SK-N-SH treated with all-trans-retinoic acid at 6 μM for 48 hours (cell line): ENCODE measurements around the gene NDRG4.

Experiments used
- ATAC-seq: fragments of 200-7000 bp; cut with Tn5 transposase; 3 replicates; pipeline ENCODE4 v1.9.1; 2020; ENCODE audit warnings: mild to moderate bottlenecking, moderate library complexity
- ARNTL ChIP-seq: fragments of 450-650 bp; formaldehyde crosslinking; IDR thresholded peaks from 2 replicates; pipeline ENCODE4 v1.5.0; 2020; ENCODE audit warnings: low read depth, mild to moderate bottlenecking, moderate library complexity, borderline replicate concordance
- BACH2 ChIP-seq: fragments of 250-450 bp; sonication (Bioruptor Pico); IDR thresholded peaks from 2 replicates; pipeline ENCODE4 v1.9.0; 2021; ENCODE audit warnings: mild to moderate bottlenecking, borderline replicate concordance
- CREB5 ChIP-seq: fragments of 250-450 bp; sonication (Bioruptor Pico); IDR thresholded peaks from 2 replicates; pipeline ENCODE4 v1.5.1; 2020; ENCODE audit warnings: low read depth, mild to moderate bottlenecking, moderate library complexity
- CSDC2 ChIP-seq: fragments of 250-450 bp; sonication (Bioruptor Pico); IDR thresholded peaks from 2 replicates; pipeline ENCODE4 v1.5.0; 2020; ENCODE audit warnings: mild to moderate bottlenecking, moderate library complexity
- CSRNP3 ChIP-seq: fragments of 250-450 bp; sonication (Bioruptor Pico); IDR thresholded peaks from 2 replicates; pipeline ENCODE4 v1.5.1; 2021; ENCODE audit warnings: mild to moderate bottlenecking, moderate library complexity
- ESRRG ChIP-seq: fragments of 250-450 bp; sonication (Bioruptor Pico); IDR thresholded peaks from 2 replicates; pipeline ENCODE4 v1.6.1; 2021; ENCODE audit warnings: mild to moderate bottlenecking
- GLIS3 ChIP-seq: fragments of 250-450 bp; sonication (Bioruptor Pico); IDR thresholded peaks from 2 replicates; pipeline ENCODE4 v1.5.0; 2020; ENCODE audit warnings: mild to moderate bottlenecking, moderate library complexity
- ISL1 ChIP-seq: fragments of 250-450 bp; sonication (Bioruptor Pico); IDR thresholded peaks from 2 replicates; pipeline ENCODE4 v2.1.2; 2022; ENCODE audit warnings: mild to moderate bottlenecking, moderate library complexity
- OSR1 ChIP-seq: fragments of 250-450 bp; sonication (Bioruptor Pico); IDR thresholded peaks from 2 replicates; pipeline ENCODE4 v1.8.0; 2022; ENCODE audit warnings: moderate library complexity, mild to moderate bottlenecking, inconsistent platforms
- POU6F1 ChIP-seq: fragments of 250-450 bp; sonication (Bioruptor Pico); IDR thresholded peaks from 2 replicates; pipeline ENCODE4 v1.8.0; 2021; ENCODE audit warnings: low read depth, mild to moderate bottlenecking, moderate library complexity, borderline replicate concordance
- PPARA ChIP-seq: fragments of 250-450 bp; sonication (Bioruptor Pico); IDR thresholded peaks from 2 replicates; pipeline ENCODE4 v1.5.0; 2020; ENCODE audit warnings: mild to moderate bottlenecking, borderline replicate concordance
- RARB ChIP-seq: fragments of 250-450 bp; sonication (Bioruptor Pico); IDR thresholded peaks from 2 replicates; pipeline ENCODE4 v1.8.0; 2021; ENCODE audit warnings: mild to moderate bottlenecking, moderate library complexity
- SNAI2 ChIP-seq: fragments of 250-450 bp; sonication (Bioruptor Pico); IDR thresholded peaks from 2 replicates; pipeline ENCODE4 v1.5.0; 2020; ENCODE audit warnings: mild to moderate bottlenecking, moderate library complexity
- TCF4 ChIP-seq: fragments of 250-450 bp; sonication (Bioruptor Pico); IDR thresholded peaks from 2 replicates; pipeline ENCODE4 v1.8.0; 2021; ENCODE audit warnings: mild to moderate bottlenecking, moderate library complexity, borderline replicate concordance
- TSHZ2 ChIP-seq: fragments of 250-450 bp; sonication (Bioruptor Pico); IDR thresholded peaks from 2 replicates; pipeline ENCODE4 v1.5.0; 2020; ENCODE audit warnings: mild to moderate bottlenecking, moderate library complexity
- ZC3H10 ChIP-seq: fragments of 250-450 bp; sonication (Bioruptor Pico); IDR thresholded peaks from 2 replicates; pipeline ENCODE4 v1.5.1; 2021; ENCODE audit warnings: mild to moderate bottlenecking, moderate library complexity
- ZNF565 ChIP-seq: fragments of 450-650 bp; formaldehyde crosslinking; conservative IDR thresholded peaks from 2 replicates; pipeline ENCODE4 v1.5.0; 2020; ENCODE audit warnings: low read depth, mild to moderate bottlenecking, moderate library complexity
- ZNF70 ChIP-seq: fragments of 450-650 bp; formaldehyde crosslinking; IDR thresholded peaks from 2 replicates; pipeline ENCODE4 v1.5.0; 2020; ENCODE audit warnings: mild to moderate bottlenecking, moderate library complexity
- ZNF8 ChIP-seq: fragments of 450-650 bp; formaldehyde crosslinking; IDR thresholded peaks from 2 replicates; pipeline ENCODE4 v1.5.0; 2020; ENCODE audit warnings: mild to moderate bottlenecking, moderate library complexity

NDRG4 gene

GRCh38 chr16:58503863-58504688 lies 4.1 kb downstream of the NDRG4 start:
- TF ChIP-seq CSDC2 (CRISPR knock-in tag), result no peak
- TF ChIP-seq ZNF565, result no peak
- TF ChIP-seq ZNF8, result no peak
- no peak for ATAC-seq

- TF ChIP-seq ZC3H10 (CRISPR knock-in tag) (no peak), OSR1 (CRISPR knock-in tag) (no peak)
- no peak for ATAC-seq
Measured at GRCh38 chr16:58506241-58507194, 6.6 kb downstream of the NDRG4 start.

- TF ChIP-seq SNAI2, result no peak
- no peak for TF ChIP-seq ARNTL (CRISPR knock-in tag)
- TF ChIP-seq TSHZ2 (CRISPR knock-in tag), result no peak
- TF ChIP-seq ZNF8, result no peak
- TF ChIP-seq POU6F1 (CRISPR knock-in tag), result no peak
- no peak for TF ChIP-seq OSR1 (CRISPR knock-in tag)
- no peak for TF ChIP-seq TCF4 (CRISPR knock-in tag)
- TF ChIP-seq ISL1, result no peak
- TF ChIP-seq CREB5 (CRISPR knock-in tag), result no peak
- TF ChIP-seq BACH2, result no peak
- TF ChIP-seq RARB (CRISPR knock-in tag), result no peak
- no peak for TF ChIP-seq ZC3H10 (CRISPR knock-in tag)
- no peak for TF ChIP-seq PPARA (CRISPR knock-in tag)
- no peak for TF ChIP-seq ZNF70 (CRISPR knock-in tag)
- TF ChIP-seq CSDC2 (CRISPR knock-in tag), result no peak
- ATAC-seq, result no peak
Measured at GRCh38 chr16:58507195-58507962, 7.4 kb downstream of the NDRG4 start.

- ATAC-seq, result no peak
- TF ChIP-seq ZC3H10 (CRISPR knock-in tag) (no peak), ESRRG (CRISPR knock-in tag) (no peak), PPARA (CRISPR knock-in tag) (no peak), ZNF8 (no peak), TSHZ2 (CRISPR knock-in tag) (no peak), ISL1 (no peak), CSRNP3 (CRISPR knock-in tag) (no peak), GLIS3 (CRISPR knock-in tag) (no peak), ZNF565 (no peak), CREB5 (CRISPR knock-in tag) (no peak)
Measured at GRCh38 chr16:58507963-58508670, 8.2 kb downstream of the NDRG4 start.
